ENCODE measurements around the gene CTIF. TPM values are rescaled to one million over a fixed set of nuclear protein-coding genes. Genes with fewer than 3 reads are reported as not detected.

CTIF gene
- total and polyA plus RNA-seq, 11 donors: 21.2 to 93.0 (median 68.0) TPM

GRCh38 chr18:48619016-48619415 is 80.2 kb downstream of the CTIF start:
- Histone ChIP-seq H3K36me3 (peaks cover 0 to 21% (median 16%) of the 10 kb centered on the region in 9 donors), H3K9me3 (no peaks in the 10 kb centered on the region), H3K4me3 (no peak overlapping the region), H3K27ac (no peak overlapping the region), H3K27me3 (no peaks in the 10 kb centered on the region), H3K4me1 (peaks cover 0 to 39% (median 25%) of the 10 kb centered on the region in 12 donors)
- no peak for ATAC-seq
- DNase-seq: no peak
- intact Hi-C loops (cut with DNase I): loop anchor here in 1 of 10 donors (5.0 kb wide), 1 partner anchor 43 kb away; no protein-coding TSS in a partner anchor
- TF ChIP-seq CTCF (IDR thresholded peaks at IDR 0.05): no peak
- TF ChIP-seq POLR2A (IDR thresholded peaks at IDR 0.05): no peak
- 88 to 92% (median 88%) methylated on average over 2 to 3 of the region's 3 CpGs for WGBS, 4 donors

GRCh38 chr18:48619501-48619900 is 80.7 kb downstream of the CTIF start:
- intact Hi-C loops (cut with DNase I): loop anchor here in 1 of 10 donors (5.0 kb wide), 1 partner anchor 43 kb away; no protein-coding TSS in a partner anchor
- ATAC-seq: no peak
- TF ChIP-seq CTCF (IDR thresholded peaks at IDR 0.05): no peak
- TF ChIP-seq POLR2A (IDR thresholded peaks at IDR 0.05): no peak

DNA sequence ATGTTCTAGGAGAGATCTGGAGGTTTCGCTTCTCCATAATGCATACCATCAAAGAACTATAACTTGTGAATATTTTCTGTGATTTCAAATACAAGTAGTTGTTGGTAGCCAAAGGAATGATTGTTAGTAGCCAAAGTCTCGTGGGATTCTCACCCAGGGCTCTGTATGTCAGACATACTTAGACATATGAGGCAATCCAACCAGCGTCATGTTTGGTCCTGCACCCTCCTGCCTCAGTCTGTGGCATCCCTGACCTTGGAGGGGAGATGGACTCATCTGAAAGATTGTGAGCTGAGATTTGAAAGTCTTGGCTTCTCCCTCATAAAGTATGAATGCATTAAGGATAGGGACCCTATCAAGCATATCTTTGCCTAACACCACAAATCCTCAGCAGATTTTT is 81.2 kb downstream of the CTIF start:
- no peaks in the 10 kb centered on the region for H3K27me3 ChIP-seq
- no peak overlapping the region for H3K4me3 ChIP-seq
- WGBS, 4 donors: 89 to 98% (median 95%) methylated on average over 3 of the region's 3 CpGs
- peaks cover 0 to 36% (median 24%) of the 10 kb centered on the region in 12 donors for H3K4me1 ChIP-seq
- H3K27ac ChIP-seq: no peak overlapping the region
- intact Hi-C loops (cut with DNase I): no loop called here
- ATAC-seq (no peak), DNase-seq (no peak)
- H3K36me3 ChIP-seq: peaks cover 0 to 23% (median 16%) of the 10 kb centered on the region in 9 donors
- H3K9me3 ChIP-seq: no peaks in the 10 kb centered on the region
- TF ChIP-seq POLR2A (IDR thresholded peaks at IDR 0.05) (no peak), CTCF (IDR thresholded peaks at IDR 0.05) (no peak)

More at GRCh38 chr18:48619501-48619900, 80.7 kb downstream of the CTIF start:
- Histone ChIP-seq H3K36me3 (peaks cover 0 to 21% (median 16%) of the 10 kb centered on the region in 9 donors), H3K4me1 (peaks cover 0 to 36% (median 24%) of the 10 kb centered on the region in 12 donors), H3K4me3 (no peak overlapping the region), H3K27me3 (no peaks in the 10 kb centered on the region), H3K9me3 (no peaks in the 10 kb centered on the region), H3K27ac (no peak overlapping the region)
- DNase-seq: no peak
- WGBS, 4 donors: 94 to 98% (median 96%) methylated on average over 6 to 16 of the region's 16 CpGs

DNA sequence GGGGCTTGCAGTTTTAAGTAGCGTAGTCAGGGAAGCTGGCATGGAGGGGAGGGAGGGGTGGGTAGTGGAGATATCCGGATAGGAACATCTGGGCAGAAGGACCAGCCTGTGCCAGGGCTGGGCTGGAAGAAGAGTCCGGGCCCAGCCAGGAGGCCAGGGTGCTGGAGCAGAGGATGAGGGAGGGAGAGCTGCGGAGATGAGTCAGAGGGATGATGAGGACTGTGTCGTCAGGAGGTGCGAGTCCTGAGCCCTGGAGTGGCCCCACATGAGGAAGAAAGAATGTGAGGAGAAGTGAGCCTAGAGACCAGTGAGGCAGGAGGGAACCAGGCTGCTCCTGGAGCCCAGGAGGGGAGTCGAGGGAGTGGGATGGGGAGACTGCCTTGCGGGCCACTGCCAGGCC is 82.4 kb downstream of the CTIF start:
- intact Hi-C loops (cut with DNase I): no loop called here
- DNase-seq (no peak), ATAC-seq (no peak)
- Histone ChIP-seq H3K4me3 (no peak overlapping the region), H3K27me3 (no peaks in the 10 kb centered on the region), H3K36me3 (peaks cover 0 to 29% (median 17%) of the 10 kb centered on the region in 9 donors), H3K4me1 (peaks cover 0 to 30% (median 16%) of the 10 kb centered on the region in 12 donors), H3K27ac (no peak overlapping the region), H3K9me3 (no peaks in the 10 kb centered on the region)
- no peak for TF ChIP-seq CTCF (IDR thresholded peaks at IDR 0.05)
- no peak for TF ChIP-seq POLR2A (IDR thresholded peaks at IDR 0.05)
- 94 to 95% (median 94%) methylated on average over 8 of the region's 8 CpGs for WGBS, 4 donors

All from heart left ventricle (tissue), 16 donors.